HG03066 (cell line): ENCODE data around the gene RIC1.

Source experiments
- ATAC-seq: cut with Tn5 transposase; IDR thresholded peaks from one replicate; pipeline ENCODE4 v1.9.1; 2021; ENCODE audit warnings: low read depth; ENCODE audit not compliant: unreplicated experiment

The RIC1 gene

DNA sequence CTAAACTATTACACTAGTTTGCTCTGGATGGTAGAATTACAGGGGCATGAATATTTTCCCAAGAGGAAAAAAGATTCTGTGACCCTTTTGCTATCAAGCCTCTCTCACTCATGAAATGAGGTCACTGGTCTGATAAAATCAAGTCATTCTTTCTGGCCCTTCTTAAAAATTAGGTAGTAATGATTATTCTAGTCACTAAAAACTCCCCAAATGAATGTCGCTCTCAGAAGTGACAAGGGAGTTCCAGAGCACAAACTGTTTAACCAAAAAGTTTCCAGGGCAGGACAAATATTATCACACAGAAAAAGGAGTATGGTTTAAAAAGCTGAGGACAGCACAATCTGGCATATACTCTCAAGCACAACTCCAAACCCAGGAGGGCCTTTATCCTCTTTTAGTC lies 191.5 kb downstream of the RIC1 start:
- ATAC-seq, result no peak

GRCh38 chr9:5825223-5825622 lies 196.3 kb downstream of the RIC1 start:
- ATAC-seq, result no peak
